Urinary bladder (tissue), 4 donors: ENCODE results near the gene RXRA. TPM values are rescaled to one million over a fixed set of nuclear protein-coding genes. Genes with fewer than 3 reads are reported as not detected.

Source experiments
- DNase-seq: peaks from one replicate; pipeline ENCODE4 v3.0.0-alpha.2; 2015; ENCODE audit errors: extremely low spot score
- H3K27ac ChIP-seq: one replicate; pipeline ENCODE4 v1.5.1; 2013; ENCODE audit warnings: low read depth, mild to moderate bottlenecking, moderate library complexity
- H3K36me3 ChIP-seq: one replicate; pipeline ENCODE4 v1.6.1; 2013; ENCODE audit warnings: mild to moderate bottlenecking, moderate library complexity; ENCODE audit not compliant: insufficient read depth
- H3K4me1 ChIP-seq: one replicate; pipeline ENCODE4 v1.6.1; 2013; ENCODE audit warnings: mild to moderate bottlenecking, moderate library complexity; ENCODE audit not compliant: insufficient read depth
- H3K4me3 ChIP-seq: one replicate; pipeline ENCODE4 v1.5.1; 2013; ENCODE audit warnings: low read depth, low read length
- WGBS: extraction: QIAGEN DNeasy Blood & Tissue Kit; methylation state at CpG from one replicate; pipeline ENCODE4 v1.1.7; 2013; 5-methylcytosine and 5-hydroxymethylcytosine counted together
- polyA plus RNA-seq: library from polyadenylated mRNA; stranded (reverse); fragments of 200-250 nt; gene quantifications from one replicate; pipeline ENCODE4 v1.2.3, GENCODE V29; 2013
- total RNA-seq: library from RNA; depleted of rRNA; stranded (reverse); fragments of >200 nt; gene quantifications from one replicate; pipeline ENCODE4 v1.2.3, GENCODE V29; 2014
- donor health status: healthy with polysubstance abuse.
- donor health status: healthy.

RXRA gene
- total and polyA plus RNA-seq, 2 donors: 19.7 to 70.6 TPM

DNA sequence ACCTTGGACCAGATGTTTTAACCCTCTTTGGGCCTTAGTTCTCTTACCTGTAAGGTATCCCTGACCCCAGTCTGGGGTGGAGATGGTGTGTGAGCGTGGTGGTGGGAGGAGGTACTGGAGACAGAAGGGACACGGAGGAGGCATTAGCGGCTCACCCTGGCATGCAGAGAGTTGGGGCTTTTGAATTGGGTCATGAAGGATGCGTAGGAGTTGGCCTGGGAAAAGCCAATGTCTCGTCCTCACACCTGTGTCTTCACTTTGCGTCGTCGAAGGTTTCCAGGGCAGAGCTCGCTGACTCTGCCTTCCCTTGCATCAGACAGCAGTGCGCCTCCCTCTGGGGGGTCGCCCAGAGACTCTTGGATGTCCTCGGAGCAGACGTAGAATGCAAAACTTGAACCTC, 11.2 kb downstream of the RXRA start:
- H3K4me3 ChIP-seq: no peak overlapping the region
- peaks cover 5% of the 10 kb centered on the region for H3K4me1 ChIP-seq
- H3K36me3 ChIP-seq: no peaks in the 10 kb centered on the region
- no peak for DNase-seq
- H3K27ac ChIP-seq: no peak overlapping the region
- WGBS: 96% methylated on average over 13 of the region's 13 CpGs

- H3K36me3 ChIP-seq: no peaks in the 10 kb centered on the region
- H3K4me3 ChIP-seq: no peak overlapping the region
- H3K4me1 ChIP-seq: peaks cover 2% of the 10 kb centered on the region
- WGBS: 36% methylated on average over 27 of the region's 27 CpGs
- DNase-seq: no peak
- H3K27ac ChIP-seq: no peak overlapping the region
Measured at GRCh38 chr9:134338394-134339182, 12.3 kb downstream of the RXRA start.

- 42% methylated on average over 17 of the region's 17 CpGs for WGBS
- Histone ChIP-seq H3K4me1 (peaks cover 2% of the 10 kb centered on the region), H3K27ac (no peak overlapping the region), H3K36me3 (no peaks in the 10 kb centered on the region), H3K4me3 (no peak overlapping the region)
- DNase-seq: no peak
Measured at GRCh38 chr9:134339183-134339806, 13.0 kb downstream of the RXRA start.

GRCh38 chr9:134340475-134341160, 14.4 kb downstream of the RXRA start:
- WGBS: 80% methylated on average over 28 of the region's 28 CpGs
- peak overlapping the region; percentile 66 for H3K27ac ChIP-seq
- H3K4me3 ChIP-seq: no peak overlapping the region
- no peak for DNase-seq
- H3K4me1 ChIP-seq: peaks cover 2% of the 10 kb centered on the region
- no peaks in the 10 kb centered on the region for H3K36me3 ChIP-seq

GRCh38 chr9:134341306-134341705, 15.1 kb downstream of the RXRA start:
- Histone ChIP-seq H3K27ac (peak overlapping the region; percentile 66), H3K4me1 (peaks cover 2% of the 10 kb centered on the region), H3K4me3 (no peak overlapping the region), H3K36me3 (no peaks in the 10 kb centered on the region)
- 45% methylated on average over 9 of the region's 9 CpGs for WGBS
- DNase-seq: no peak

DNA sequence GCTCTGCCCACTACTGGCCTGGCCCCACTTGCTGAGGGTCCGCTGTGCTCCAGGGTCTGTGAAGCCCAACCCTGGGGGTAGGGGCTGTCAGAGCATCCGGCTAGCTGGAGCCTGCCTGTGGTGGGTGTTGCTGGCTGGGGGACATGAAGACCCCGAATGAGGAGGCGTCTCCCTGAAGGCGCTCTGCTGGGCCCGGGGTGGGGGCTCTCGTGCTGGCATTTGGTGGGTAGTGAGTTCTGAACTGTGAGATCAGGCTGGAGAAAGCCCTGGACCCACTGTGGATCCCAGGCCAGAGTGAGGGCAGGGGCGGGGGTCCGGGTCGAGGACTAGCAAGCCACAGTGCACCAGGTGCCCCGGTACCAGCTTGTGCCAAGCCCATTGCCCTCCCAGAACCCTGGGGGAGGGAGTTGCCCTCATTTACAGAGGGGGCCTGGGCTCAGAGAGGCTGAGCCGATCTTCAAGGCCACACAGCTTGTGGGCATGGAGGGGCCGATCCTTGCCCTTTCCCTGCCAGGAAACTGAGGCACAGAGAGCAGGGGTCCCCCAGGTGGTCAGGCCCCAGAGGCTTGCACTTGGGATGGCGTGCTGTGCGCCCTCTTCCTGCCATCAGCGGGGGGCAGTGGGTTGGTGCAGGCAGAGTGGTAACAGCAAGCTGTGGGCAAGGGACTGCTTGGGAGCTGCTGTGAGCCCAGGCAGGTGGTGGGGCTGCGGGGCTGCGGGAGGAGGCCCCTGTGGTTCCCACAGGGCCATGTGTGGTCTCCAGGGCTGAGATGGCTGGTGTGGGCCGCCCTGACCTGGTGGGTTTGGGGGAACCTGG, 15.9 kb downstream of the RXRA start:
- Histone ChIP-seq H3K27ac (peak overlapping the region; percentile 53), H3K4me1 (peaks cover 2% of the 10 kb centered on the region), H3K36me3 (no peaks in the 10 kb centered on the region), H3K4me3 (no peak overlapping the region)
- 94% methylated on average over 19 of the region's 19 CpGs for WGBS
- DNase-seq: no peak

GRCh38 chr9:134342746-134343115, 16.5 kb downstream of the RXRA start:
- peak overlapping the region; percentile 53 for H3K27ac ChIP-seq
- DNase-seq: no peak
- WGBS: 79% methylated on average over 7 of the region's 7 CpGs
- no peak overlapping the region for H3K4me3 ChIP-seq
- no peaks in the 10 kb centered on the region for H3K36me3 ChIP-seq
- peaks cover 2% of the 10 kb centered on the region for H3K4me1 ChIP-seq

- Histone ChIP-seq H3K4me1 (no peaks in the 10 kb centered on the region), H3K36me3 (no peaks in the 10 kb centered on the region), H3K4me3 (no peak overlapping the region), H3K27ac (peak overlapping the region; percentile 25)
- no peak for DNase-seq
- 58% methylated on average over 16 of the region's 16 CpGs for WGBS
Measured at GRCh38 chr9:134343637-134344036, 17.4 kb downstream of the RXRA start.

- Histone ChIP-seq H3K36me3 (no peaks in the 10 kb centered on the region), H3K4me3 (no peak overlapping the region), H3K27ac (no peak overlapping the region), H3K4me1 (no peaks in the 10 kb centered on the region)
- DNase-seq: no peak
- WGBS: 64% methylated on average over 17 of the region's 17 CpGs
Measured at GRCh38 chr9:134344068-134344799, 18.0 kb downstream of the RXRA start.

DNA sequence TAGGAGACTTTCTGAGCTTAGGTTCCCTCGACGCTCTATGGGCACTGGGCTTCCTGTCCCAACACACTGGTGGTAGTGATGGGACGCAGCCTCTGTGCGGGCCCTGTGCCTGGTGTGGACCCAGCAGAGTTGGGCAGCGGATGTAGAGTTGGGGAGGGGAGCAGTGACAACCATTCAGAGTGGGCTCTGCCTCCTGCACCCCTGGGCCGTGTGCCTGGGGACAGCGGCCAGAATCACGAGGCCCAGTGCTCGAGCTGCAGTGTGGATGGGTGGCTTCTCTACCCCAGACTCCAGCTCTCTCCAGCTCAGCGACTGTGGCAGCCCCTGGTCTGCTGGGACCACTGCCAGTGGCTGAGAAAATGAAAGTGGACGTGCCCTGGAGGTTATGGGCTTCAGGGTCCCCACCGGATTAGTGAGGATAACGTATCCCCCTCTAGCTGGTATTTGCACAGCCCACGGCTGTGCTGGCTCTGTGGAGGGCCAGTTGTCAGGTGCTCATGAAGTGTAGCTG, 18.6 kb downstream of the RXRA start:
- no peak overlapping the region for H3K4me3 ChIP-seq
- 61% methylated on average over 14 of the region's 14 CpGs for WGBS
- DNase-seq: no peak
- H3K36me3 ChIP-seq: no peaks in the 10 kb centered on the region
- no peaks in the 10 kb centered on the region for H3K4me1 ChIP-seq
- H3K27ac ChIP-seq: no peak overlapping the region

GRCh38 chr9:134345737-134346136, 19.5 kb downstream of the RXRA start:
- WGBS: 90% methylated on average over 12 of the region's 12 CpGs
- Histone ChIP-seq H3K4me1 (no peaks in the 10 kb centered on the region), H3K27ac (no peak overlapping the region), H3K4me3 (no peak overlapping the region), H3K36me3 (no peaks in the 10 kb centered on the region)
- no peak for DNase-seq

DNA sequence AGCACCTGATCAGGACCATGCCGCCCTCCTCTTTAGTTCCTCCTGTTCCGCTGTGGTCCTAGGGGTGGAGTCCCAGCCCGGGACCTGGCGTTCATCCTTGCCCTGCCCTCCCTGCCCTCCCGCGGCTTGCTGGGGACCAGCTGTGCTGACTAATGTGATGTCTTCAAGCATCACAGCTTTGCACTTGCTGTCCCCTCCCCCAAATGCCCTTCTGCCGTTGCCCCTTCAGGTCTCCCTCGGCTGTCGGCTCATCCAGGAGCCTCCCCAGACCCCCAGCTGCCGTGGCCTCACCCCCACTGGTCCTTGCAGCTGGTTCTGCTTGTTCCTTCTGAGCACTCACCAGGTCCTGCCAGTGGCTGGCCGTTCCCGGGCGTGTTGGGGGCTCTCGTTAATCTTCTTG, 19.9 kb downstream of the RXRA start:
- no peak for DNase-seq
- no peak overlapping the region for H3K27ac ChIP-seq
- 57% methylated on average over 14 of the region's 14 CpGs for WGBS
- no peaks in the 10 kb centered on the region for H3K36me3 ChIP-seq
- H3K4me1 ChIP-seq: no peaks in the 10 kb centered on the region
- no peak overlapping the region for H3K4me3 ChIP-seq
